Peyer's patch (tissue), 4 donors: ENCODE data around the gene SIPA1L3. TPM values are rescaled to one million over a fixed set of nuclear protein-coding genes. Genes with fewer than 3 reads are reported as not detected.

Source experiments
- DNase-seq, 3 donors: peaks; one replicate each; pipeline ENCODE4 v3.0.0-alpha.2; 2017 to 2019
- H3K27ac ChIP-seq, 4 donors: fragments of 200-600 bp; sonication (generic); one replicate each; pipeline ENCODE4 v1.5.1; 2016 to 2019
- H3K27me3 ChIP-seq, 2 donors: fragments of 200-600 bp; sonication (generic); one replicate each; pipeline ENCODE4 v1.5.1; 2019
- H3K36me3 ChIP-seq, 3 donors: fragments of 200-600 bp; sonication (generic); one replicate each; pipeline ENCODE4 v1.5.1; 2016 to 2019
- H3K4me1 ChIP-seq, 4 donors: fragments of 200-600 bp; sonication (generic); one replicate each; pipeline ENCODE4 v1.5.1; 2016 to 2019
- H3K4me3 ChIP-seq, 4 donors: fragments of 200-600 bp; sonication (generic); 1 replicate in 3 of 4; 2 replicates in 1 of 4; pipeline ENCODE4 v1.5.1; 2016 to 2019; ENCODE audit warnings: mild to moderate bottlenecking in 1 of 4
- H3K9me3 ChIP-seq, 4 donors: fragments of 200-600 bp; sonication (generic); one replicate each; pipeline ENCODE4 v1.5.1; 2016 to 2019; ENCODE audit warnings: mild to moderate bottlenecking in 1 of 4
- CTCF ChIP-seq, 6 experiments: fragments of 450-650 bp in 4 of 6; fragments of 200-600 bp in 2 of 6; sonication (generic) in 1 of 6; IDR thresholded peaks; one replicate each; pipeline ENCODE4 v1.5.1; 2017 to 2019; ENCODE audit warnings: antibody characterized with exemption in 6 of 6, mild to moderate bottlenecking in 3 of 6, moderate library complexity in 1 of 6
- POLR2A ChIP-seq, 2 donors: fragments of 450-650 bp; IDR thresholded peaks; one replicate each; pipeline ENCODE4 v1.5.1; 2017; ENCODE audit warnings: antibody characterized with exemption in 2 of 2, mild to moderate bottlenecking in 2 of 2, moderate library complexity in 2 of 2
- total RNA-seq, 4 donors: library from RNA; depleted of rRNA; stranded (reverse); fragments of >200 nt; gene quantifications; one replicate each; pipeline ENCODE4 v1.1.0, GENCODE V29; 2016

The SIPA1L3 gene
- total RNA-seq, 4 donors from 2014 or later: 63.5 to 304 (median 264) TPM

- no peaks in the 10 kb centered on the region for H3K9me3 ChIP-seq
- H3K27ac ChIP-seq: peak overlapping the region in 2 of 4 donors; percentile 65 to 85
- DNase-seq: no peak
- peaks cover 0 to 54% (median 0%) of the 10 kb centered on the region in 4 donors for H3K4me1 ChIP-seq
- no peak overlapping the region for H3K4me3 ChIP-seq
- no peaks in the 10 kb centered on the region for H3K27me3 ChIP-seq
- TF ChIP-seq CTCF (IDR thresholded peaks at IDR 0.05) (no peak), POLR2A (IDR thresholded peaks at IDR 0.05) (no peak)
- H3K36me3 ChIP-seq: no peaks in the 10 kb centered on the region
Measured at GRCh38 chr19:38247734-38248268, 340.8 kb downstream of the SIPA1L3 start.

- H3K4me1 ChIP-seq: peaks cover 0 to 51% (median 0%) of the 10 kb centered on the region in 4 donors
- H3K4me3 ChIP-seq: no peak overlapping the region
- peak in 2 of 3 donors; percentile 65 to 71 for DNase-seq
- TF ChIP-seq POLR2A (IDR thresholded peaks at IDR 0.05) (no peak), CTCF (IDR thresholded peaks at IDR 0.05) (no peak)
- no peaks in the 10 kb centered on the region for H3K27me3 ChIP-seq
- H3K27ac ChIP-seq: peak overlapping the region in 3 of 4 donors; percentile 27 to 85 (median 65)
- no peaks in the 10 kb centered on the region for H3K36me3 ChIP-seq
- H3K9me3 ChIP-seq: no peaks in the 10 kb centered on the region
Measured at GRCh38 chr19:38248421-38248820, 341.4 kb downstream of the SIPA1L3 start.

GRCh38 chr19:38250428-38250820, 343.4 kb downstream of the SIPA1L3 start:
- Histone ChIP-seq H3K27me3 (no peaks in the 10 kb centered on the region), H3K4me3 (no peak overlapping the region), H3K9me3 (no peaks in the 10 kb centered on the region), H3K36me3 (no peaks in the 10 kb centered on the region), H3K4me1 (peaks cover 0 to 39% (median 0%) of the 10 kb centered on the region in 4 donors), H3K27ac (peak overlapping the region; percentile 55 to 95 (median 78))
- TF ChIP-seq POLR2A (IDR thresholded peaks at IDR 0.05) (no peak), CTCF (IDR thresholded peaks at IDR 0.05) (no peak)
- DNase-seq: no peak

- peak in 1 of 2 donors; percentile 43 for TF ChIP-seq POLR2A (IDR thresholded peaks at IDR 0.05)
- TF ChIP-seq CTCF (IDR thresholded peaks at IDR 0.05): no peak
- peak overlapping the region in 2 of 4 donors; percentile 8 to 58 for H3K4me3 ChIP-seq
Measured at GRCh38 chr19:38250821-38251563, 344.0 kb downstream of the SIPA1L3 start.

GRCh38 chr19:38251564-38252051, 344.6 kb downstream of the SIPA1L3 start:
- Histone ChIP-seq H3K9me3 (no peaks in the 10 kb centered on the region), H3K4me3 (peak overlapping the region in 3 of 4 donors; percentile 7 to 58 (median 8)), H3K4me1 (peaks cover 0 to 44% (median 0%) of the 10 kb centered on the region in 4 donors), H3K27me3 (no peaks in the 10 kb centered on the region), H3K36me3 (no peaks in the 10 kb centered on the region), H3K27ac (peak overlapping the region; percentile 62 to 95 (median 78))
- TF ChIP-seq CTCF (IDR thresholded peaks at IDR 0.05): no peak
- peak in 1 of 2 donors; percentile 14 for TF ChIP-seq POLR2A (IDR thresholded peaks at IDR 0.05)
- DNase-seq: no peak

More at GRCh38 chr19:38250821-38251563, 344.0 kb downstream of the SIPA1L3 start:
- peak overlapping the region; percentile 55 to 95 (median 78) for H3K27ac ChIP-seq
- no peaks in the 10 kb centered on the region for H3K36me3 ChIP-seq
- no peaks in the 10 kb centered on the region for H3K9me3 ChIP-seq
- peak in 2 of 3 donors; percentile 73 to 87 for DNase-seq
- H3K4me1 ChIP-seq: peaks cover 0 to 39% (median 0%) of the 10 kb centered on the region in 4 donors
- H3K27me3 ChIP-seq: no peaks in the 10 kb centered on the region
